GF-D8 (cell line): ENCODE data around the gene POLR2J.

Experiments
- DNase-seq: peaks from one replicate; lab custom pipeline; 2025; lab: John Stamatoyannopoulos, UW

The POLR2J gene

DNA sequence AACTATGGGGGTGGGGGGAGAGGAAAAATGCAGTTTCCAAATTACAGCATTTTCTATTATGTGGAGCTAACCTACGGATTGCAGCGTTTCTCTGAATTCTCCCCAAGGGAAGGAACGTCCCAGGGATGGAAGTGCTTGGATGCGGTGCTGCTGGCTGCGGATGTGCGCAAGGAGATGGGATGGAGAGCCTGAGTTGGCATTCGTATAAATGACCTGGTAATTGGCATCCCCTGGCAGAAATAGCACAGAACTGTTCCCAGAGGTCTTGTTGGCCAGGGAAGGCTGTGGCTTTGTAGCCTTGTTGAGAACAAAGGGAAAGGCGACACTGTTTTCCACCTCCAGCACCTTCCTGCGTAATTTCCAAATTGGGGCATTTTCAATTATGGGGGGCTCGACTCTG lies 42.6 kb downstream of the POLR2J start:
- DNase-seq: no peak

DNA sequence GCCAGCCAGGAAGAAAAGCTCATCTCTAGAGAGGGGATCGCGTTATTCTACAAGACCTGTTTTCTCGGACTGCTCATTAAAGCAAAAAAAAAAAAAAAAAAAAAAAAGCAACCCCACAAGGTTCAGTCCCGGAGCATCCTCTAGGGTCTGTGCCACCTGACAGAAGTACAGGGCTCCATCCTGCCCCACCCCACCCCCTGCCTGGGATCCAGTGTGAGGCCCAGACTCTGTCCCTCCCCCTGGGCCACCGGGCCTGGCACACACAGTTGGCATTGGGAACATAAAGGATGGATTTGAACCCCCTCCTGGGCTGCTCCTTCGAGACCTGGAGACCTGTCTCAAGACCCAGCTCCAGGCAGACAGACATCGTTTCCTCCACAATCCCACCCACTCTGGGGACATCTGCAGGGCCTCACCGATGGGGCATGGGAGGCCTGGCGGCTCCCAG lies 44.7 kb downstream of the POLR2J start:
- DNase-seq: no peak

DNA sequence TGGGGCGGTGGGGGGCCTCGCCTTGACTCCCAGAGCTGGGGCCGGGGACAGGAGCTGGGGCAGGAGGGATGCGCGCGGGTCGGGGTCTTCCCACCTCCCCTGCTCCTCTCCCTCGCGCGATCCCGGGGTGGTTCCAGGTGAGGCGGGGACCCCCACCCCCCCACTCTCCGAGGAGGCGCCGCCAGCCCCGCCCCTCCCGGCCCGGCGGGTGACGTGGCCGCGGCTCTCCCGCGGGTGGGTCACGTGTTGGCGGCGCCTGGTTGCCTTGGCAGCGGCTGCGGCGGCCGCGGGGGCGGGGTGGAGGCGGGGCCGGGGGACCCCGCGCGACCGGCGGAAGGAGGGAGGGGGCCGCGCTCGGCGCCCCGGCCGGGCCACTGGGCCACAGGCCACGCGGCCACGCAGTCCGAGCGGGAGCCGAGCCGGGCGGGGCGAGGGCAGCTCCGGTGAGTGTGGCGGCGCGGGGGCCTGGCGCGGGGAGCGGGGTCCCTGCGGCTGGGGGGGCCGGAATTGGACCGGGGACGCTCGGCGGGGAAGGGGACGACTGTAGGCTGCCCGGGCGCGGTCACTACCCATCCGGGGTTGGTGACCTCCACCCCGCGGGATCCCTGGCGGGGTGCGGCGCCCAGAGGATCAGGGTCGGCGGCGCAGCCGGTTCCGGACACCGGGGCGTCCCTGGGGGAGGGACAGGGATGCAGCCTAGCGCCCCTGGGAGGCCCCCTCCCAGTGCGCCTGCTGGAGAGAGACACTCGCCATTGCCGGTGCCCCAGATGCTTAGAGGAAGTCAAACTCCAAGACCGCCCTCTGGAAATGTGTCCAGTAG lies 45.3 kb downstream of the POLR2J start, which contains the start of gene ORAI2:
Gene ORAI2, plus strand, starts transcription at position 357 of the 820 bp plus-strand sequence. CDS start 5,382 bp downstream, outside the sequence.
- DNase-seq: no peak

DNA sequence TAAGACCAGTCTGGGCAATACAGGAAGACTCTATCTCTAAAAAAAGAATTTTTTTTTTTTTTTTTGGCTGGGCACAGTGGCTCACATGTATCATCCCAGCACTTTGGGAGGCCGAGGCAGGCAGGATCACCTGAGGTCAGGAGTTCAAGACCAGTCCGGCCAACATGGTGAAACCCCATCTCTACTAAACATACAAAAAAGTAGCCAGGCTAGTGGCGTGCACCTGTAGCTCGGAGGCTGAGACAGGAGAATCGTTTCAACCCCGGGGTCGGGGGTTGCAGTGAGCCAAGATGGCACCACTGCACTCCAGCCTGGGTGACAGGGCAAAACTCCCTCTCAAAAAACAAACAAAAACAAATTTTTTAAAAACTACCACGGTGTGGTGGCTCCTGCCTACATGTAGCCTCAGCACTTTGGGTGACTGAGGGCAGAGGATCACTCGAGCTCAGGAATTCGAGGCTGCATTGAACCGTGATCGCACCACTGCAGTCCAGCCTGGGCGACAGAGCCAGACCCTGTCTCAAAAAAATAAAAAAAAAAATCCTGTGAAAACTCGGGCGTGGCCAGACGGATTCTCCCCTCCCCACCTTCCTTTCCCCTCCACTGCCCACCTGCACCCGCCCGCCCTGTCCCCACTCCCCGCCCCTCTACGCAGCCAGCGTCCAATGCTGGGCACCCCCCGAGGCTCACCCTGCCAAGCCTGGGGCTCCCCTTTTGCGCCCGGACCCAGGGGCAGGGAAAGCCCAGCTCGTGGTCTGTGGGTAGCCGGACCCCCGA lies 46.1 kb downstream of the POLR2J start:
- DNase-seq: no peak

DNA sequence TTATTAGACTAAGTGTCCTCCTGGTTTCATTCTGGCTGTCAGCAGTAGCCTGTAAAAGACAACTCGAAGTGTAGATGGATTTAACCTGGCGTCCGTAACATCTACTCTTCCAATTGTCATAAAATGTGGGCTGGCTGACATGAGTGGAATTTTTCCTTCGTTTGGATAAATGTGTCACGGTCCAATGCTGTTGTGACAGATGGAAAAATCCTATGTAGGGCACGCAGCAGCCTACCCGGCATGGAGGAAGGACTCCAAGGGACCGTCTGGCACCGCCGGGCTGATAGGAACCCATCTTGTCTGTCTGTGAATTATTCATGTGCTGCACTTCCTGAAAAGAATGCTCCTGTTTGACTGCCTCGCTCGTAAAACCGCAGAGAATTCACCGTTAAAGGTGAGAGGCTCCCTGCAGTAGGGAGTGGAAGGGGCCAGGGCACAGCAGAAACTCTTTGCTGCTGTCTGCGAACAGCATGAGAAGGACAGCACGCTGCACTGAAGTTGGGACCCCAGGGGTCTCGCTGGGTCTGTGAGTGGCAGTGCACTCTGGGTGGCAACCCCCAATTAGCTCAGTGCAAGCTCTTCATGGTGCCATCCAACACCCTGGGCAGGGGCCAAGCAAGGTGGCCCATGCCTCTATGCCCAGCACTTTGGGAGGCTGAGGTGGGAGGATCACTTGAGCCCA lies 47.0 kb downstream of the POLR2J start:
- DNase-seq: no peak

DNA sequence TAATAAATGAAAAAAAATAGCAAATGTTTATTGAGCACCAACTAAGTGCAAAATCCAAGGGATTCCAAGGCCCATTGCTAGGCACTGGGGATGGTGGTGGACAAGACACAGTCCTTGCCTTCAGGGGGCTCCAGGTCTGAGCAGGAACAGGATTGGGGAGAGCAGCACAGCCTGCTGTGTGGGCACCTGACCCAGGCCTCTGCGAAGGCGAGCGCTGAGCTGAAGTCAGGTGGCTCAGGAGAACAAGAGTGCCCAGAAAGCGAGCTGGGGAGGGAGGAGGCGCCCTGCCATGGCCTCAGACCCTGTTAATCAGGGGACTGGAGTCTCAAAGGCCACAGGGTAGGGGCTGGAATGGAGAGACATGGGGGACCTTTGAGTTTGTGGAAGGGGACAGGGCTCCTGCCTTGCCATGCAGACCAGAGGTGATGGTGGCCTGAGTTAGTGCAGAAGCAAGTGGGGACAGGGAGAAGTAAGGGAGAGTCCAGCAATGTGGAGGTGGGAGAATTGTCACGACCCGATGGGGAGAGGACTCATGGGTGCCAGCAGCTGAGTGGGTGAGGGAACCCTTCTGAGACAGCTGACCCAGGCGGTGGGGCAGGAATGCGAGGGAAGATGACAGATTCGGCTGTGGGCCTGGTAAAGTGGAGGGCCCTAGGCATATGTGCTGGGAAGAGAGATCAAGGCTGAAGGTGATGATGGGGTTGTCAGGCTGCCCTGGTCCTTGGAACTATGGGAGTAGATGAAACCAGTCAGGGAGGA lies 49.4 kb downstream of the POLR2J start:
- no peak for DNase-seq

DNA sequence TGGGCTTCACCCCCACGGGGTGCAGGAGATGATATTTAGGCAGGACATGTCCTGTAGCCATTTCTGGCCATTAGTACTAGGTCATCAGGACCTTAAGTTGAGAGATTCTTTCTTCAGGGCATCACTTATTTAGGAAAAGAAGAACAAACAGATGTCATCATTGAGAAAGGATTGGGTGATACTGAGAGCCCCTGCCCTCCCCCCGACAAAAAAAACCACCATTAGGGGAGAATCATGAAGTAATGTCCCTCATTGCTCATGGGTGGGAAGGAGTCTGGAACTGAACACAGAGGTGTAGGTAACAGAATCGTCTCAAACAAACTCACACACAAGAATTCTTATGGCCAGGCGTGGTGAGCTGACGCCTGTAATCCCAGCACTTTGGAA lies 51.7 kb downstream of the POLR2J start:
- DNase-seq: no peak

DNA sequence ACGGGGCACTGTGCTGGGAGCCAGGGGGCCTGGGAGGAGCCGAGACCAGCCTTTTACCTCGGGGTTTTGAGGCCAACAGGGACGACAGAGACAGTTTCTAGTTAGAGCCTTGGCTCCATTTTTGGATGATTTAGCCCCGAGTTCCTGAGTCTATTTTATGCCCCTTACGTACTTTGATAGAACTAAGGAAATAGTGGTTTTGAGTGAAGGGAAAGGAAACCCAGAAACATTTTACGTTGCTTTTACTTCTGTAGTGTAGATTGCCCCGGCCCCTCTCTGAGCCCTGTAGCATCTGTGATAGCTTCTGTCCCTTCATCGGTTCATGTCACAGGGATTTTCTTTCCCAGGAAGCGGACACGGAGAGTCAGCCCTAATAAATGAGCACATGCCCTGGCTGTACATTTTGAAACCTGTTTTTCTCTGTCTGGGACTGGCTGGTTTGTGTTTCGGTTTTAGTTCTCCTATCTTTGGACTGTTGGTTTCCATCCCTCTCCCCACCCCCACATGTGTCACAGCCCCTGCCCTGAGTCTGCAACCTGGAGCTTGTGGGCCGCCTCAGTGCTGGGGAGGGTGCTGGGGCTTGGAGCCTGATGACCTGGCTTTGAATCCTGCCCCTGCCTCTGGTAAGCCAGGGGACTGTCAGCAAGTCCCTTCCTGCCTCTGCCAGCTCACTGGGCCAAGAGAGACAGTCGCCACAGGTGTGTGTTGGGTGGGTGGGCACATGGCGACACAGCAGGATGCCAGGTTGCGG lies 52.3 kb downstream of the POLR2J start:
- DNase-seq: no peak

DNA sequence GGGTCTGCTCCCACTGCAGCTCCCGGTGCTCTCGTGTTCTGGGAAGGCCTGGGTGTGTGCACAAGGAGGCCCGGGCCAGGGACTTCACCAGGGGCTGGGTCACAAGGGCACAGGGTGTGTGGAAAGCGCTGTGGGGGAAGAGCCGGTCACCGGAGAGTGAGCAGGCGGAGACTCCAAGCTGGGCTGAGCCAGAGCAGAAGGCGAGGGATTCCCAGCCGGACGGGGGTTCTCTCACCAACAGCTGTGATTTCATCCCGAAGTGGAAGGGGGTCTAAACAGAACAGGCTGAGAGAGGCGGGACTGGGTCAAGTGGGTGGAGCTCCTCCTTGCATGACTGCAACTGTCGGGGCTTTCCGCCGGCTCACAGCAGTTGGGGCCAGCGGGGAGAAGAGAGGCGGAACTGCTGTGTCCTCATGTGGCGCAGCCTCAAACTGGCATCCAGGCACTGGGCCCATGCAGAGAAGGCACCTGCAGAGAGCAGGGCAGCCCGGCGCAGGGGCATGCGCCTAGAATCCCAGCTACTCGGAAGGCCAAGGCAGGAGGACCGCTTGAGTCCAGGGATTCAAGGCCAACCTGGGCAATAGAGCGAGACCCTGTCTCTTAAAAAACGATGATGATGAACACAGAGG lies 53.0 kb downstream of the POLR2J start:
- no peak for DNase-seq

DNA sequence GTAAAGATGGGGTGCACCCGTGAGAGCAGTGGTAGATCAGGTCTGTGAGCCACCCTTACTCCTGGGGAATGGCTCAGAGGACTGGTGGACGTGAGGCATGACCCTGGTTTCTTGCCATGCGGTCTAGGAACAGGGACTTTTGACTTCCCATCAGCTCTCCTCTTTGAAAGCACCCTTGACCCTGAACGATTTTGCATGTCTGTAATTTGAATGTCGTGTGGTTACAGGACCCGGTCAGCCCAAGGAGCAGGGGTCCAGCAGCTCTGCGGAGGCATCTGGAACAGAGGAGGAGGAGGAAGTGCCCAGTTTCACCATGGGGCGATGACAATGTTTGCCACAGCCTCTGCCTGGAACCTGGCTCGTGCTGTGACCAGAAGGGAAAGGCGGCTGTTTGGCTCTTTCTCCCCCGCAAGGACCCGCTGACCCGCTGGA lies 53.9 kb downstream of the POLR2J start:
- no peak for DNase-seq

DNA sequence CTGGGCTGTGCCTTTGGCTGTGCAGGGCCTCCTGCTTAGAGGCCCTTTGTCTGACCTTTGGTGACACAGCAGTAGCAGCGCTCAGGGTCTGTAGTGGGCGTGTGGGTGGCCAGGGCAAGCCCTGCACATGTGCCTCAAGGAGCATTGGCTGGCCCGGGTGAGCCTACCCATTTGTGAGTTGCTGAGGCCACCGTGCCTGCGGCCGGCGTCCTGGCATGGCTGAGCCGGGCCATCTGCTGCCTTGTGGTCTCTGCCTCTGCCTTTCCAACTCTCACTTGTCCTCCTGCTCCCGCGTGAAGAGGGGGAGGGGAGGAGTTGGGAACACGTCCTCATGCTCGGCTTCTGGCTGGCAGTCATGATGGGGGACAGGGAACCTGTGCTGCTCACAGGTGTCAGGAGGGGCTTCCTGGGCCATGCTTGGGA lies 54.6 kb downstream of the POLR2J start:
- no peak for DNase-seq
